Measurements from ENCODE around the gene HS2ST1.

DNA sequence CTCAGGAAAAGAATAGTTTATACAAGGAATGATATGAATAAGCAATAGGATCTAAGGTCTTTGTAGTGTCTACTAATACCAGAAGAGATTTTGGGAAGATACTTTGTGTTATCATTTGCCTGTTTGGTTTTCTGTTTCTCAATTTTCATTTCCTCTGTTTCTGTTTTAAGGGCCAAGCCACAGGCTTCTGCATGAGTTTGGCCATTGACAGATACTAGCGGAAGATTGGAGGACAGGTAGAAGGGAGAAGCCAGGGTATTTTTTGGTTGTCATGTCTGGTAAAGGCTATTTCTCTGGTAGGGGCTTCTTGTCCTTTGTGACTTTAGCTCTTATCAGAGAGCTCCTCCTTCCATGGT lies 51.4 kb downstream of the HS2ST1 start:
- TF ChIP-seq POLR2AphosphoS5 (IDR thresholded peaks at IDR 0.05; ENCODE audit: low read depth) (no peak), REST (IDR thresholded peaks at IDR 0.05; ENCODE audit: insufficient replicate concordance, low read depth) (no peak), CTCF (IDR thresholded peaks at IDR 0.05; ENCODE audit: insufficient read depth, low read length) (no peak)

All from HL-60 (cell line).